H9 (cell line): Measurements from ENCODE around the gene PES1. TPM values are rescaled to one million over a fixed set of nuclear protein-coding genes. Genes with fewer than 3 reads are reported as not detected.

Experiments
- DNase-seq: peaks from one replicate; pipeline ENCODE4 v3.0.0-alpha.2; 2017
- H2AFZ ChIP-seq: one replicate; pipeline ENCODE4 v1.6.1; 2013; ENCODE audit warnings: mild to moderate bottlenecking, low read length, control low read depth, moderate library complexity
- H2AK5ac ChIP-seq: 2 replicates; pipeline ENCODE4 v1.6.1; 2013; ENCODE audit warnings: low read length, control low read depth, mixed read lengths; ENCODE audit not compliant: insufficient read length
- H2BK120ac ChIP-seq: one replicate; pipeline ENCODE4 v1.6.1; 2013; ENCODE audit warnings: low read depth, mild to moderate bottlenecking, low read length, control low read depth, inconsistent platforms; ENCODE audit not compliant: poor library complexity, severe bottlenecking
- H2BK12ac ChIP-seq: 2 replicates; pipeline ENCODE4 v1.6.1; 2013; ENCODE audit warnings: low read length, control low read depth, mixed read lengths, low read depth; ENCODE audit not compliant: insufficient read length
- H2BK15ac ChIP-seq: 2 replicates; pipeline ENCODE4 v1.6.1; 2013; ENCODE audit warnings: low read depth, low read length, control low read depth
- H2BK20ac ChIP-seq: one replicate; pipeline ENCODE4 v1.6.1; 2013; ENCODE audit warnings: low read depth, mild to moderate bottlenecking, low read length, control low read depth, inconsistent platforms; ENCODE audit not compliant: poor library complexity, severe bottlenecking
- H2BK5ac ChIP-seq: 2 replicates; pipeline ENCODE4 v1.6.1; 2013; ENCODE audit warnings: low read length, control low read depth, mixed read lengths; ENCODE audit not compliant: insufficient read length
- H3K14ac ChIP-seq: 2 replicates; pipeline ENCODE4 v1.6.1; 2013; ENCODE audit warnings: low read length, control low read depth; ENCODE audit not compliant: insufficient read depth
- H3K18ac ChIP-seq: 2 replicates; pipeline ENCODE4 v1.6.1; 2013; ENCODE audit warnings: low read depth, mild to moderate bottlenecking, mixed read lengths, low read length, control low read depth; ENCODE audit not compliant: insufficient read length
- H3K23ac ChIP-seq: 2 replicates; pipeline ENCODE4 v1.6.1; 2013; ENCODE audit warnings: low read length, control low read depth, mixed read lengths, low read depth; ENCODE audit not compliant: insufficient read length
- H3K23me2 ChIP-seq: 2 replicates; pipeline ENCODE4 v1.6.1; 2013; ENCODE audit warnings: low read depth, mild to moderate bottlenecking, mixed read lengths, low read length, control low read depth; ENCODE audit not compliant: insufficient read length, poor library complexity, severe bottlenecking
- H3K27ac ChIP-seq: 2 replicates; pipeline ENCODE4 v1.5.1; 2013; ENCODE audit warnings: low read length, control low read depth, mixed read lengths, low read depth; ENCODE audit not compliant: insufficient read length
- H3K27me3 ChIP-seq: 2 replicates; pipeline ENCODE4 v1.6.1; 2013; ENCODE audit warnings: low read length, control low read depth, inconsistent platforms; ENCODE audit not compliant: insufficient read depth
- H3K4ac ChIP-seq: 2 replicates; pipeline ENCODE4 v1.6.1; 2013; ENCODE audit warnings: low read depth, mild to moderate bottlenecking, control low read depth, inconsistent platforms, low read length, moderate library complexity
- H3K4me1 ChIP-seq: 2 replicates; pipeline ENCODE4 v1.6.1; 2013; ENCODE audit warnings: low read length, control low read depth, inconsistent platforms; ENCODE audit not compliant: insufficient read depth
- H3K4me2 ChIP-seq: 2 replicates; pipeline ENCODE4 v1.6.1; 2013; ENCODE audit warnings: low read length, control low read depth, mixed read lengths; ENCODE audit not compliant: insufficient read length, insufficient read depth
- H3K56ac ChIP-seq: 2 replicates; pipeline ENCODE4 v1.6.1; 2013; ENCODE audit warnings: low read depth, mild to moderate bottlenecking, mixed read lengths, low read length, control low read depth; ENCODE audit not compliant: insufficient read length
- H3K79me1 ChIP-seq: 2 replicates; pipeline ENCODE4 v1.6.1; 2013; ENCODE audit warnings: low read depth, mild to moderate bottlenecking, moderate library complexity, low read length, control low read depth, inconsistent platforms; ENCODE audit not compliant: insufficient read depth, poor library complexity, severe bottlenecking
- H3K79me2 ChIP-seq: 2 replicates; pipeline ENCODE4 v1.6.1; 2013; ENCODE audit warnings: low read length, control low read depth, inconsistent platforms; ENCODE audit not compliant: insufficient read depth
- H3K9ac ChIP-seq: 2 replicates; pipeline ENCODE4 v1.6.1; 2013; ENCODE audit warnings: low read length, control low read depth, mixed read lengths; ENCODE audit not compliant: insufficient read length; ENCODE audit errors: extremely low read depth
- H3K9me3 ChIP-seq: one replicate; pipeline ENCODE4 v1.6.1; 2013; ENCODE audit warnings: low read depth, low read length, inconsistent platforms; ENCODE audit not compliant: control insufficient read depth
- H3T11ph ChIP-seq: one replicate; pipeline ENCODE4 v1.6.1; 2013; ENCODE audit warnings: mild to moderate bottlenecking, low read length, control low read depth, inconsistent platforms
- H4K20me1 ChIP-seq: one replicate; pipeline ENCODE4 v1.6.1; 2013; ENCODE audit not compliant: control insufficient read depth, insufficient read length, insufficient read depth
- H4K5ac ChIP-seq: 2 replicates; pipeline ENCODE4 v1.6.1; 2013; ENCODE audit warnings: low read depth, mild to moderate bottlenecking, mixed read lengths, low read length, control low read depth; ENCODE audit not compliant: insufficient read length
- H4K8ac ChIP-seq: replicated peaks from 2 replicates; pipeline ENCODE4 v1.6.1; 2013; ENCODE audit warnings: low read length, control low read depth, mixed read lengths, low read depth; ENCODE audit not compliant: insufficient read length
- H4K91ac ChIP-seq: 2 replicates; pipeline ENCODE4 v1.6.1; 2013; ENCODE audit warnings: low read depth, mild to moderate bottlenecking, moderate library complexity, mixed read lengths, low read length, control low read depth; ENCODE audit not compliant: insufficient read length
- H3K27ac Mint-ChIP-seq, 3 experiments: 2 replicates in 2 of 3; 3 replicates in 1 of 3; pipeline ENCODE4 v1.8.0; 2020 to 2021; ENCODE audit warnings: mixed read lengths in 3 of 3, mild to moderate bottlenecking in 1 of 3, moderate library complexity in 1 of 3
- H3K27me3 Mint-ChIP-seq: 2 replicates; pipeline ENCODE4 v1.8.0; 2021; ENCODE audit warnings: low read depth, mild to moderate bottlenecking, moderate library complexity, mixed read lengths
- H3K36me3 Mint-ChIP-seq, 3 experiments: 2 replicates in 2 of 3; 3 replicates in 1 of 3; pipeline ENCODE4 v1.8.0; 2020 to 2021; ENCODE audit warnings: low read depth in 3 of 3, mixed read lengths in 3 of 3; ENCODE audit not compliant: insufficient read depth in 1 of 3
- H3K4me1 Mint-ChIP-seq, 2 experiments: 2 replicates each; pipeline ENCODE4 v1.8.0; 2020; ENCODE audit warnings: mixed read lengths in 2 of 2
- H3K4me3 Mint-ChIP-seq, 2 experiments: 2 replicates in 1 of 2; 3 replicates in 1 of 2; pipeline ENCODE4 v1.8.0; 2020 to 2021; ENCODE audit warnings: mild to moderate bottlenecking in 2 of 2, mixed read lengths in 2 of 2, moderate library complexity in 1 of 2
- H3K9me3 Mint-ChIP-seq, 2 experiments: 2 replicates in 1 of 2; 3 replicates in 1 of 2; pipeline ENCODE4 v1.8.0; 2020; ENCODE audit warnings: mild to moderate bottlenecking in 2 of 2, mixed read lengths in 2 of 2, moderate library complexity in 1 of 2
- WGBS: extraction: QIAGEN DNeasy Blood & Tissue Kit; methylation state at CpG from one replicate; pipeline ENCODE4 v1.1.7; 2013; ENCODE audit warnings: missing lambda C conversion rate, low lambda C conversion rate, mixed read lengths; ENCODE audit not compliant: insufficient read length; ENCODE audit errors: extremely low coverage; 5-methylcytosine and 5-hydroxymethylcytosine counted together
- total RNA-seq: library from RNA; stranded (reverse); gene quantifications from 2 replicates; pipeline ENCODE4 v1.2.1, GENCODE V29; 2021
- TF ChIP-seq, protein P1 (sequence below): fragments of 200-600 bp; sonication (generic); conservative IDR thresholded peaks from 3 replicates; pipeline ENCODE4 v1.8.0; 2021; ENCODE audit warnings: antibody characterized with exemption, mild to moderate bottlenecking

Gene PES1
- total RNA-seq, 1 experiment from 2014 or later = 133 TPM

- H3K14ac ChIP-seq = no peak overlapping the region
- H4K91ac ChIP-seq = no peak overlapping the region
- H3K23me2 ChIP-seq = peaks cover 7% of the 10 kb centered on the region
- H3K9me3 Mint-ChIP-seq = no peaks in the 10 kb centered on the region
- no peaks in the 10 kb centered on the region for H3K9me3 ChIP-seq
- peaks cover 5% of the 10 kb centered on the region for H4K20me1 ChIP-seq
- no peak overlapping the region for H3K4me2 ChIP-seq
- H2BK20ac ChIP-seq = no peak overlapping the region
- no peak overlapping the region for H3K56ac ChIP-seq
- H2BK120ac ChIP-seq = no peak overlapping the region
- no peaks in the 10 kb centered on the region for H3K79me2 ChIP-seq
- no peaks in the 10 kb centered on the region for H3K4me1 ChIP-seq
- H3K9ac ChIP-seq = no peak overlapping the region
- peaks cover 8 to 13% of the 10 kb centered on the region in 2 experiments for H3K4me1 Mint-ChIP-seq
- H4K8ac ChIP-seq = no peak overlapping the region
- H3K27ac ChIP-seq = no peak overlapping the region
- no peak overlapping the region for H4K5ac ChIP-seq
- H3K4me3 Mint-ChIP-seq = no peak overlapping the region
- H3K27ac Mint-ChIP-seq = no peak overlapping the region; a peak in 1 of 7 replicates
- H3K23ac ChIP-seq = no peak overlapping the region
- no peak overlapping the region for H2BK5ac ChIP-seq
- peaks cover 2% of the 10 kb centered on the region for H3K27me3 Mint-ChIP-seq
- H3K27me3 ChIP-seq = no peaks in the 10 kb centered on the region
- WGBS = no CpG with 5 or more reads among the region's 12 CpGs
- no peaks in the 10 kb centered on the region for H3K79me1 ChIP-seq
- H3T11ph ChIP-seq = no peak overlapping the region
- H3K36me3 Mint-ChIP-seq = peaks cover 42 to 78% (median 72%) of the 10 kb centered on the region in 3 experiments; a peak in 6 of 7 replicates
- H2BK15ac ChIP-seq = no peak overlapping the region
- no peak overlapping the region for H3K4ac ChIP-seq
- H3K18ac ChIP-seq = no peak overlapping the region
- DNase-seq = no peak
- H2AFZ ChIP-seq = no peak overlapping the region
- H2BK12ac ChIP-seq = no peak overlapping the region
- H2AK5ac ChIP-seq = no peak overlapping the region
- TF ChIP-seq, protein P1, sequence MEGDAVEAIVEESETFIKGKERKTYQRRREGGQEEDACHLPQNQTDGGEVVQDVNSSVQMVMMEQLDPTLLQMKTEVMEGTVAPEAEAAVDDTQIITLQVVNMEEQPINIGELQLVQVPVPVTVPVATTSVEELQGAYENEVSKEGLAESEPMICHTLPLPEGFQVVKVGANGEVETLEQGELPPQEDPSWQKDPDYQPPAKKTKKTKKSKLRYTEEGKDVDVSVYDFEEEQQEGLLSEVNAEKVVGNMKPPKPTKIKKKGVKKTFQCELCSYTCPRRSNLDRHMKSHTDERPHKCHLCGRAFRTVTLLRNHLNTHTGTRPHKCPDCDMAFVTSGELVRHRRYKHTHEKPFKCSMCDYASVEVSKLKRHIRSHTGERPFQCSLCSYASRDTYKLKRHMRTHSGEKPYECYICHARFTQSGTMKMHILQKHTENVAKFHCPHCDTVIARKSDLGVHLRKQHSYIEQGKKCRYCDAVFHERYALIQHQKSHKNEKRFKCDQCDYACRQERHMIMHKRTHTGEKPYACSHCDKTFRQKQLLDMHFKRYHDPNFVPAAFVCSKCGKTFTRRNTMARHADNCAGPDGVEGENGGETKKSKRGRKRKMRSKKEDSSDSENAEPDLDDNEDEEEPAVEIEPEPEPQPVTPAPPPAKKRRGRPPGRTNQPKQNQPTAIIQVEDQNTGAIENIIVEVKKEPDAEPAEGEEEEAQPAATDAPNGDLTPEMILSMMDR = no peak
Observed at GRCh38 chr22:30578481-30578880, 13.2 kb downstream of the PES1 start.
